Fibroblast of villous mesenchyme (primary cell): ENCODE measurements around the gene PPP1R3A. TPM values are rescaled to one million over a fixed set of nuclear protein-coding genes. Genes with fewer than 3 reads are reported as not detected.

ENCODE experiments used
- DNase-seq: peaks from one replicate; pipeline ENCODE4 v3.0.0-alpha.2; 2010; ENCODE audit warnings: low read depth
- H3K4me3 ChIP-seq: 2 replicates; pipeline ENCODE4 v1.5.1; 2011; ENCODE audit warnings: low read depth, mild to moderate bottlenecking, low read length
- total RNA-seq: library from RNA; depleted of rRNA; stranded (reverse); fragments of >200 nt; gene quantifications from 2 replicates; pipeline ENCODE4 v1.2.3, GENCODE V29; 2012
- TF ChIP-seq, protein P1 (sequence below): IDR thresholded peaks from 2 replicates; pipeline ENCODE4 v1.5.1; 2012; ENCODE audit warnings: low read depth, mild to moderate bottlenecking, low read length; ENCODE audit not compliant: insufficient read depth

Gene PPP1R3A
- total RNA-seq, 1 donor: not detected

- TF ChIP-seq, protein P1, sequence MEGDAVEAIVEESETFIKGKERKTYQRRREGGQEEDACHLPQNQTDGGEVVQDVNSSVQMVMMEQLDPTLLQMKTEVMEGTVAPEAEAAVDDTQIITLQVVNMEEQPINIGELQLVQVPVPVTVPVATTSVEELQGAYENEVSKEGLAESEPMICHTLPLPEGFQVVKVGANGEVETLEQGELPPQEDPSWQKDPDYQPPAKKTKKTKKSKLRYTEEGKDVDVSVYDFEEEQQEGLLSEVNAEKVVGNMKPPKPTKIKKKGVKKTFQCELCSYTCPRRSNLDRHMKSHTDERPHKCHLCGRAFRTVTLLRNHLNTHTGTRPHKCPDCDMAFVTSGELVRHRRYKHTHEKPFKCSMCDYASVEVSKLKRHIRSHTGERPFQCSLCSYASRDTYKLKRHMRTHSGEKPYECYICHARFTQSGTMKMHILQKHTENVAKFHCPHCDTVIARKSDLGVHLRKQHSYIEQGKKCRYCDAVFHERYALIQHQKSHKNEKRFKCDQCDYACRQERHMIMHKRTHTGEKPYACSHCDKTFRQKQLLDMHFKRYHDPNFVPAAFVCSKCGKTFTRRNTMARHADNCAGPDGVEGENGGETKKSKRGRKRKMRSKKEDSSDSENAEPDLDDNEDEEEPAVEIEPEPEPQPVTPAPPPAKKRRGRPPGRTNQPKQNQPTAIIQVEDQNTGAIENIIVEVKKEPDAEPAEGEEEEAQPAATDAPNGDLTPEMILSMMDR: no peak
- no peak overlapping the region for H3K4me3 ChIP-seq
- peak; percentile 34 for DNase-seq
Measured at GRCh38 chr7:113831556-113831955, 87.3 kb downstream of the PPP1R3A start.

GRCh38 chr7:113828581-113828980 is 90.2 kb downstream of the PPP1R3A start:
- H3K4me3 ChIP-seq: no peak overlapping the region
- TF ChIP-seq, protein P1: no peak
- DNase-seq: no peak
